ENCODE data around the gene FEM1A. TPM values are rescaled to one million over a fixed set of nuclear protein-coding genes. Genes with fewer than 3 reads are reported as not detected.

The FEM1A gene
- total and polyA plus RNA-seq, 2 of the 8 experiments (the other 6 are each of a cell fraction or from before 2014, with no cell fraction given) = 6.7 to 16.1 TPM

DNA sequence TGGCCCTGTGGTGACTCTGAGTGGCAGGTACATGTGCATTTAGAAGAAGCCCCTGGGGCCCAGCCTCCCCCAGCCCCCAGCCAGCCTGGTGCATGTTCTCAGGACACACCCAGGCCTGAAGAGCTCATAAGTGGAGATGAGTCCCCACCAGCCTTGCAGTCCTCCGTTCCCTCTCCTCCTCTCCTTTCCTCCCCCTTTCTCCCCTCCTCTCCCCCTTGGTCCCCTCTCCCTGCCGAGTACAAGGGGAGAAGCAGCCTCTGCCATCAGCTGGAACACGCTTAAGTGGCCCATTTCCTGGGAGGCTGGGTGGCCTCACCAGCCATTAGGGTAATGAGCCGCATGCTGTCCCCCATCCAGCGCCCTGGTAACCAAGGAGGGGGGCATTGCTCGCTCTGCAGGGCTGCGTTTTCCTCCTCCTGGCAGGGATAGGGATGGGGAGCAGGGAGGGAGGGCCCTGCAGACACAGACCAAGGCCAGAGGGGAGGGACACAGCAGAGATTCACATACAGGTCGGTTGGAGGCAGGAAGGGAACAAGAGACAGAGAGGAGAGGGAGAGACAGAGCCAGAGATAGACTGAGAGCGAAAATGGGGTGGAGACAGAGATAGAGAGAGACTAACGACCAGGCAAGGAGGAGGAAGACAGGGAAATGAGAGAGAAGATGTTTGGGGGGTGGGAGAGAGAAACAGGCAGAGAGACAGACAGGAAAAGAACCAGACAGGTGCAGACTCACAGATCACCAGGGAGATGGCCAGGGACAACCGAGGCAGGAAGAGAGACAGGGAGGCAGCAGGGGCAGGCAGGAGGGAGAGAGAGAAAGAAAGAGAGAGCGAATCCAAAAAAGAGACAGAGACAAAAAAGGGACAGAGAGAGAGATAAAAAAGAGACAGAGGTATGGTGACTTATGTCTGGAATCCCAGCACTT lies 48.5 kb upstream of the FEM1A start:
- Histone ChIP-seq H3K4me2 (ENCODE audit: insufficient read depth in 1 of 2, low read depth in 2 of 2, low read length in 2 of 2) (peak overlapping the region; percentile 68 to 76), H3K4me3 (ENCODE audit: extremely low read depth in 1 of 4, insufficient read depth in 2 of 4, low read depth in 3 of 4, low read length in 4 of 4) (peak overlapping the region in 3 of 4 experiments; percentile 27 to 42 (median 36); a peak in 5 of 8 replicates)
- CTCF ChIA-PET (ENCODE audit: partially characterized antibody) = interaction anchor here (0.6 to 19.1 kb wide), 8 partner anchors 10 to 62 kb away, joined by 3 to 212 read pairs (median 4); partner anchors contain the start of gene FEM1A

More for the DNA sequence above, 48.5 kb upstream of the FEM1A start:
- H3K56ac ChIP-seq (replicated peaks; ENCODE audit: insufficient read length, low read depth, low read length) = no peak overlapping the region
- WGBS, 2 experiments (ENCODE audit: extremely low coverage in 1 of 2, insufficient coverage in 1 of 2, insufficient read length in 1 of 2, insufficient replicate concordance in 2 of 2, low coverage in 1 of 2, low lambda C conversion rate in 2 of 2, missing lambda C conversion rate in 1 of 2) = 29% methylated on average over 9 of the region's 12 CpGs; no CpG with 5 or more reads in 1 of the 2 experiments
- H3K14ac ChIP-seq (ENCODE audit: insufficient read length) = no peak overlapping the region
- H3K27me3 ChIP-seq (replicated peaks in 1 of 4; ENCODE audit: control insufficient read depth in 3 of 4, extremely low read depth in 1 of 4, insufficient read depth in 3 of 4, low read length in 3 of 4) = no peaks in the 10 kb centered on the region; a peak in 1 of 7 replicates
- H2BK20ac ChIP-seq (ENCODE audit: low read length) = peak overlapping the region; percentile 95; the same call in 1 of the 2 replicates
- H3K36me3 ChIP-seq (ENCODE audit: control insufficient read depth in 2 of 4, insufficient read depth in 4 of 4, low read length in 3 of 4) = no peaks in the 10 kb centered on the region
- H3K9me3 ChIP-seq (ENCODE audit: insufficient read depth in 2 of 2, low read depth in 1 of 2, low read length in 1 of 2) = no peaks in the 10 kb centered on the region
- peak overlapping the region; percentile 82; the same call in 1 of the 2 replicates for H2BK5ac ChIP-seq (ENCODE audit: low read depth, low read length)
- H2BK12ac ChIP-seq (ENCODE audit: low read depth, low read length) = peak overlapping the region; percentile 99; the same call in 1 of the 2 replicates
- H3K79me2 ChIP-seq (ENCODE audit: control insufficient read depth in 1 of 2, insufficient read depth in 2 of 2, low read length in 2 of 2) = no peaks in the 10 kb centered on the region
- peak overlapping the region; percentile 41; the same call in 1 of the 2 replicates for H4K8ac ChIP-seq (ENCODE audit: extremely low read depth, insufficient read depth, low read length)
- peak overlapping the region; percentile 93 for H3K18ac ChIP-seq (ENCODE audit: extremely low read depth, low read length)
- H3K9ac ChIP-seq (replicated peaks in 1 of 4; ENCODE audit: extremely low read depth in 1 of 4, low read depth in 3 of 4, low read length in 3 of 4) = peak overlapping the region in 1 of 4 experiments; percentile 1; a peak in 1 of 7 replicates
- FAIRE-seq (no peak), DNase-seq (ENCODE audit: low read depth in 1 of 2, low spot score in 2 of 2) (peak in 1 of 2 experiments; percentile 69)
- peak overlapping the region; percentile 99 for H2AFZ ChIP-seq (ENCODE audit: low read length)
- peaks cover 0 to 14% (median 9%) of the 10 kb centered on the region in 4 experiments; a peak in 5 of 7 replicates for H3K4me1 ChIP-seq (replicated peaks in 1 of 4; ENCODE audit: control insufficient read depth in 3 of 4, insufficient read depth in 4 of 4, low read length in 3 of 4)
- no peak overlapping the region for H3K27ac ChIP-seq (ENCODE audit: low read depth, low read length)
- POLR2A ChIA-PET (ENCODE audit: partially characterized antibody) = interaction anchor here (1.0 to 1.8 kb wide), 3 partner anchors 26 to 56 kb away, joined by 3 to 7 read pairs (median 5); partner anchors contain the start of gene FEM1A
- no peak overlapping the region for H2AK5ac ChIP-seq (ENCODE audit: low read depth, low read length)
- no peak overlapping the region for H3K23ac ChIP-seq (ENCODE audit: insufficient read length)
- H2BK15ac ChIP-seq (ENCODE audit: low read length) = peak overlapping the region; percentile 88; the same call in 1 of the 2 replicates
- no peaks in the 10 kb centered on the region for H3K79me1 ChIP-seq (ENCODE audit: low read depth, low read length)
- no peak overlapping the region for H4K5ac ChIP-seq (ENCODE audit: insufficient read length, low read depth, low read length)
- no peak overlapping the region for H2BK120ac ChIP-seq (replicated peaks; ENCODE audit: low read depth, low read length)
- no peak for TF ChIP-seq CHD1 (IDR thresholded peaks at IDR 0.05; ENCODE audit: low read depth, low read length)
- TF ChIP-seq SIN3A (conservative IDR thresholded peaks at IDR 0.05 in 1 of 2, IDR thresholded peaks at IDR 0.05 in 1 of 2; ENCODE audit: low read depth in 1 of 2, low read length in 2 of 2) = 0 out of 4 replicates have a peak, but pooled peaks of 1 of the 2 experiments have one; percentile 10
- TF ChIP-seq SAP30 (IDR thresholded peaks at IDR 0.05; ENCODE audit: insufficient read depth, insufficient replicate concordance, low read length) = peak; percentile 31
- TF ChIP-seq CTBP2 (IDR thresholded peaks at IDR 0.05; ENCODE audit: borderline replicate concordance, insufficient read depth, insufficient read length, low read length) = no peak
- peak; percentile 20 for TF ChIP-seq NANOG (IDR thresholded peaks at IDR 0.05; ENCODE audit: insufficient read depth, low read depth, low read length, poor library complexity, severe bottlenecking)
- no peaks in the 10 kb centered on the region for H4K20me1 ChIP-seq (replicated peaks in 1 of 2; ENCODE audit: control insufficient read depth in 1 of 2, insufficient read depth in 2 of 2, low read length in 2 of 2)
- peak overlapping the region; percentile 45 for H4K91ac ChIP-seq (replicated peaks; ENCODE audit: insufficient read length, low read length)
- H3K4ac ChIP-seq (replicated peaks; ENCODE audit: insufficient read length, low read depth, low read length) = no peak overlapping the region
- peaks cover 3% of the 10 kb centered on the region; the same call in 1 of the 2 replicates for H3K23me2 ChIP-seq (ENCODE audit: low read depth, low read length)

All from H1 (cell line).